Heart left ventricle (tissue), 13 donors: ENCODE data around the gene TMEM89.

Source experiments
- POLR2A ChIP-seq, 2 donors: fragments of 450-650 bp; IDR thresholded peaks; one replicate each; pipeline ENCODE4 v1.6.1; 2017; ENCODE audit warnings: antibody characterized with exemption in 2 of 2, mild to moderate bottlenecking in 2 of 2, moderate library complexity in 2 of 2
- TF ChIP-seq, protein P1 (sequence below), 12 donors: fragments of 200-600 bp; sonication (generic) in 4 of 12; IDR thresholded peaks; one replicate each; pipeline versions ENCODE4 v1.5.0 to v1.8.0; 2018 to 2022; ENCODE audit warnings: antibody characterized with exemption in 12 of 12, mild to moderate bottlenecking in 5 of 12
- donor health status: ischemic (EF 13 %, LVEDD 7.1; RV severe dilation, severe dysfunction).
- donor health status: DM: no; HTN: yes; CAD: no.
- donor health status: DM: no; HTN: no; CAD: no.
- donor health status: ischemic (EF 25% LVEDD 6.9; RV normal size, moderate dysfunction).
- donor health status: ischemic (EF 25% LVEDD 5.7; RV mildly dilated, moderate dysfunction).
- donor health status: ischemic (EF 35%, LVEDD 5.7; RV mildly dilated, moderate dysfunction).
- donor health status: nonischemic (EF 11% LVEDD 7.7; RV severe dilation, severe dysfunction).
- donor health status: DM: yes; HTN: yes; CAD: no.
- donor health status: PGD.
- donor health status: ischemic (EF 29% LVEDD 5.4; RV normal size, mild dysfunction).
- donor health status: nonischemic (EF 23%, LVEDD 6.1; RV moderate dilation, normal function).

- TF ChIP-seq POLR2A (IDR thresholded peaks at IDR 0.05) = no peak
- TF ChIP-seq, protein P1, sequence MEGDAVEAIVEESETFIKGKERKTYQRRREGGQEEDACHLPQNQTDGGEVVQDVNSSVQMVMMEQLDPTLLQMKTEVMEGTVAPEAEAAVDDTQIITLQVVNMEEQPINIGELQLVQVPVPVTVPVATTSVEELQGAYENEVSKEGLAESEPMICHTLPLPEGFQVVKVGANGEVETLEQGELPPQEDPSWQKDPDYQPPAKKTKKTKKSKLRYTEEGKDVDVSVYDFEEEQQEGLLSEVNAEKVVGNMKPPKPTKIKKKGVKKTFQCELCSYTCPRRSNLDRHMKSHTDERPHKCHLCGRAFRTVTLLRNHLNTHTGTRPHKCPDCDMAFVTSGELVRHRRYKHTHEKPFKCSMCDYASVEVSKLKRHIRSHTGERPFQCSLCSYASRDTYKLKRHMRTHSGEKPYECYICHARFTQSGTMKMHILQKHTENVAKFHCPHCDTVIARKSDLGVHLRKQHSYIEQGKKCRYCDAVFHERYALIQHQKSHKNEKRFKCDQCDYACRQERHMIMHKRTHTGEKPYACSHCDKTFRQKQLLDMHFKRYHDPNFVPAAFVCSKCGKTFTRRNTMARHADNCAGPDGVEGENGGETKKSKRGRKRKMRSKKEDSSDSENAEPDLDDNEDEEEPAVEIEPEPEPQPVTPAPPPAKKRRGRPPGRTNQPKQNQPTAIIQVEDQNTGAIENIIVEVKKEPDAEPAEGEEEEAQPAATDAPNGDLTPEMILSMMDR (IDR thresholded peaks at IDR 0.05) = no peak
These were observed 1.7 kb downstream of the TMEM89 start for GRCh38 chr3:48619541-48620524.
